ENCODE results near the gene SLC39A13. TPM values are rescaled to one million over a fixed set of nuclear protein-coding genes. Genes with fewer than 3 reads are reported as not detected.

Gene SLC39A13
- total RNA-seq, 4 donors from 2014 or later, result 51.3 to 84.3 (median 66.8) TPM

DNA sequence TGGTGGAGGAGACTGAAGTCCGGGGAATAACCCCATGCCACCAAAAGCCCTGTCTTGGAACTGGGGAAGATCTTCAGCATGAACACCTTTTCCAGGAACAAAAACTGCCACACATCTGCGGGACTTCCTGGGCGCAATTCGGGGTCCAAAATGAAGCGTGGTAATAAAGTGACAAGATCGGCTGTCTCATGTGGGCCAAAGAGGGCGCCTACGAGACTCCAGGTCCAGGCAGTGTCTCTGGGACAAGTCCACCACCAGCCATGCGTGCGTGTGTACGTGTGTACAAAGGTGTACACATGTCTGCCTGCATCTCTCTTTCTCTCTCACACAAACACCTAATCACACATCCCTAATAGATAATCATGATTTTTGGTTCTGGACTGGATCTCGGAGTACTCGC lies 47.0 kb upstream of the SLC39A13 start:
- no peak overlapping the region for H3K27ac ChIP-seq
- no peaks in the 10 kb centered on the region for H3K27me3 ChIP-seq
- 86 to 88% methylated on average over 13 of the region's 13 CpGs for WGBS, 2 donors
- no peak overlapping the region for H3K4me3 ChIP-seq (replicated peaks in 1 of 3)
- intact Hi-C loops (cut with DNase I), result no loop called here
- no peaks in the 10 kb centered on the region for H3K9me3 ChIP-seq
- no peaks in the 10 kb centered on the region for H3K4me1 ChIP-seq
- no peaks in the 10 kb centered on the region for H3K36me3 ChIP-seq
- no peak for DNase-seq
- TF ChIP-seq, protein P1, sequence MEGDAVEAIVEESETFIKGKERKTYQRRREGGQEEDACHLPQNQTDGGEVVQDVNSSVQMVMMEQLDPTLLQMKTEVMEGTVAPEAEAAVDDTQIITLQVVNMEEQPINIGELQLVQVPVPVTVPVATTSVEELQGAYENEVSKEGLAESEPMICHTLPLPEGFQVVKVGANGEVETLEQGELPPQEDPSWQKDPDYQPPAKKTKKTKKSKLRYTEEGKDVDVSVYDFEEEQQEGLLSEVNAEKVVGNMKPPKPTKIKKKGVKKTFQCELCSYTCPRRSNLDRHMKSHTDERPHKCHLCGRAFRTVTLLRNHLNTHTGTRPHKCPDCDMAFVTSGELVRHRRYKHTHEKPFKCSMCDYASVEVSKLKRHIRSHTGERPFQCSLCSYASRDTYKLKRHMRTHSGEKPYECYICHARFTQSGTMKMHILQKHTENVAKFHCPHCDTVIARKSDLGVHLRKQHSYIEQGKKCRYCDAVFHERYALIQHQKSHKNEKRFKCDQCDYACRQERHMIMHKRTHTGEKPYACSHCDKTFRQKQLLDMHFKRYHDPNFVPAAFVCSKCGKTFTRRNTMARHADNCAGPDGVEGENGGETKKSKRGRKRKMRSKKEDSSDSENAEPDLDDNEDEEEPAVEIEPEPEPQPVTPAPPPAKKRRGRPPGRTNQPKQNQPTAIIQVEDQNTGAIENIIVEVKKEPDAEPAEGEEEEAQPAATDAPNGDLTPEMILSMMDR (IDR thresholded peaks at IDR 0.05), result no peak
- TF ChIP-seq POLR2A (IDR thresholded peaks at IDR 0.05), result no peak

DNA sequence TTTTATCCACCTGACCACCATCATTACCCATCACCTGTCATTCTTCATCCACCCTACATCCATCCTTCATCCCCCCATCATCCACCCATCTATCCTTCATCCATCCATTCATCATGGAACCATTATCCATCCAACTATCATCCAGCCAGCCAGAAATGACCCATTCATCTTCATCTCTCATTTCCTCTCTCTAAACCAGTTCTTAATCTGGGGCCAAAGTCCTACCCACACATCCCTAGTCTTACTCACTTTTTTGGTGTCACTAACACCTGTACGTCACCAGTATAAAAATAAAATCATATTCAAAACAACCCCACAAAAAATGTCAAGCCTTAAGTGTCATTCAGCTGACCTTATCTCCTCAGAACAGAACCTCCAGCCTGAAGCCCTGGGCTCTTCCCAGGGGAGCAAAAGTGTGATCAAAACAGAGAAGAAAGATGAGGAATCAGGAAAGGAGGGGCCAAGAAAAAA lies 42.3 kb upstream of the SLC39A13 start:
- intact Hi-C loops (cut with DNase I), result no loop called here
- H3K27me3 ChIP-seq, result no peaks in the 10 kb centered on the region
- no peak overlapping the region for H3K4me3 ChIP-seq (replicated peaks in 1 of 3)
- no peak for DNase-seq
- no peaks in the 10 kb centered on the region for H3K9me3 ChIP-seq
- H3K4me1 ChIP-seq, result no peaks in the 10 kb centered on the region
- no peak overlapping the region for H3K27ac ChIP-seq
- 61 to 80% methylated on average over 1 of the region's 1 CpG for WGBS, 2 donors
- TF ChIP-seq POLR2A (IDR thresholded peaks at IDR 0.05), result no peak
- TF ChIP-seq, protein P1 (IDR thresholded peaks at IDR 0.05), result no peak
- H3K36me3 ChIP-seq, result no peaks in the 10 kb centered on the region

DNA sequence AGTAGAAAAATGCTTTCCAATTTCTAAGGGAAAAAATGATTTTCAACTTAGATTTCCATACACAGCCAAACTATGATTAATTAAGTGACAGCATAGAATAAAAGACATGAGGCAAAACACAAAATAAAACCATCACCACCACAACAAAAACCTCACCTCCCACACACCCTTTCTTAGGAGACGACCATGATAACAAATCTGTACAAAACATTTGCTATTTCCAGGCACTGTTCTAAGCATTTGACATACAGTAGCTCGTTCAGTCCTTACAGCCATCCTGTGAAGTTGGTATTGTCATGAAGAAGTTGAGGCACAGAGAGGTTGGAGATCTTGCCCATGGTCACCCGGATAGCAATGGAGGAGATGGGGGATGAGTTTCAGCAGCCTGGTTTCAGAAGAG lies 38.7 kb upstream of the SLC39A13 start:
- 59 to 68% methylated on average over 3 of the region's 3 CpGs for WGBS, 2 donors
- Histone ChIP-seq H3K36me3 (no peaks in the 10 kb centered on the region), H3K4me3 (replicated peaks in 1 of 3) (no peak overlapping the region), H3K9me3 (no peaks in the 10 kb centered on the region), H3K27ac (no peak overlapping the region), H3K4me1 (peaks cover 0 to 4% of the 10 kb centered on the region in 2 donors), H3K27me3 (no peaks in the 10 kb centered on the region)
- TF ChIP-seq, protein P1 (IDR thresholded peaks at IDR 0.05), result no peak
- TF ChIP-seq POLR2A (IDR thresholded peaks at IDR 0.05), result no peak
- no peak for DNase-seq
- intact Hi-C loops (cut with DNase I), result loop anchor here (5.0 kb wide), 1 partner anchor 83 kb away; no protein-coding TSS in a partner anchor

DNA sequence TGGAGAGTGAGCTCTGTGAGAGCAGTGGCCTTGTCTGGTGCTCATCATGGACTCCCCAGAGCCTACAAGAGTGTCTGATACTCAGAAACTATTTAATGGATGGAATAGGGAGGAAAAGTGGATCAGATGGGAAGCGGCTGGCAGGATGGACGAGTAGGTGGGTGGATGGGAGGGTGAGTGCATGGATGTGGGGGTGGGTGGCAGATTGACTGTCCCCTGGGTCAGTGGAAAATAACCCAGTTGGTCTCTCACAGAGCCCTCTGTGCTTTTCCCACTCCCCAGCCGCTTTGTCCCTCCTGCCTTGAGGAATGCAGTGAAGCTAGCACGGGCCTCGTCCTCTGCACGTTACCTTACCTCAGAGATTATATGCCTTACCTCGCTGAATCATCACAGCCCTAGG lies 36.0 kb upstream of the SLC39A13 start:
- no peaks in the 10 kb centered on the region for H3K9me3 ChIP-seq
- no peak overlapping the region for H3K4me3 ChIP-seq (replicated peaks in 1 of 3)
- no peak for DNase-seq
- no peak overlapping the region for H3K27ac ChIP-seq
- intact Hi-C loops (cut with DNase I), result loop anchor here (5.0 kb wide), 1 partner anchor 80 kb away; no protein-coding TSS in a partner anchor
- WGBS, 2 donors, result 81 to 88% methylated on average over 7 of the region's 7 CpGs
- no peaks in the 10 kb centered on the region for H3K36me3 ChIP-seq
- H3K27me3 ChIP-seq, result no peaks in the 10 kb centered on the region
- TF ChIP-seq, protein P1 (IDR thresholded peaks at IDR 0.05), result no peak
- TF ChIP-seq POLR2A (IDR thresholded peaks at IDR 0.05), result no peak
- H3K4me1 ChIP-seq, result peaks cover 17 to 22% of the 10 kb centered on the region in 2 donors

DNA sequence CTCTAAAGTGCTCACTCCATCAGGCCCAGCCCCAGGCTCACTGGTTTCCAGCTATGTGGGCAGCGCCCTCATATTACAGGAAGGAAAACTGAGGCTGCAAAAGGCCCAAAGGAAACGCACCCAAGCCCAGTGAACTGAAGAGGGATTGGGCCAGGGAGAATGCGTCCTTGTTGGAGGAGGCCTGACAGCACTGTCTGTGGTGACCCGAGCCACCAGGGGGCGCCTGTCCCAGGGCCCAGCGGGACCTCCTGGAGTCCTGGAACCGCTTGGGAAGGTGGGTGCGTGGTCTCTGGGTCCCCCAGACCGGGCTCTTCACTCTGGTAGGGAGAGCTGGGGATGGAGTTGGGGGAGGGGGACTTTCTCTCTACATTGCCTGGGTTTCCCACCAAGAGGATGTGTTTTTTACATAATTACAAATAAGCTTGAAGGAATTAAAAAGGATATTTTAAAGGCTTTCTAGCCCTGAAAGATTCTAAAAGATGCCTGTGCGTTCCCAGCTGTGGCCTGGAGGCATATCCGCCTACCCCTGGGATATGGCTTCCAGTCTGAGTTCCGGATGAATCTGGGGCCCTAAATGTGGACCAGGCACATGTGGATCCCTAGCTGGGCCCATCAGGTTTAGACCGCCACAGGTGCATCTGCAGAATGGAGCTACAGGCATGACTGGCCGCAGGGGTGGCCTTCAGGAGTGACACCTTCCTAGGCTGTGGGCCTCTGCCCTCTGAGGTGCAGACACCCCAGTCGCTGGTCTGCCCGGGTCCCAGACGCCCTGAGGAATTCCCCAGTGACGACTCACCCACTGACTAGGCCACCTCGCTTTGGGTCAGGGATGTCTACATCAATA lies 34.3 kb upstream of the SLC39A13 start:
- DNase-seq, result peak; percentile 83 to 87
- peak overlapping the region in 1 of 3 donors; percentile 11 for H3K27ac ChIP-seq
- no peaks in the 10 kb centered on the region for H3K9me3 ChIP-seq
- 30 to 39% methylated on average over 13 to 14 of the region's 19 CpGs for WGBS, 2 donors
- no peaks in the 10 kb centered on the region for H3K27me3 ChIP-seq
- intact Hi-C loops (cut with DNase I), result loop anchor here (5.0 kb wide), 1 partner anchor 78 kb away; no protein-coding TSS in a partner anchor
- TF ChIP-seq, protein P1 (IDR thresholded peaks at IDR 0.05), result peak; percentile 80 to 97 (median 86)
- no peak for TF ChIP-seq POLR2A (IDR thresholded peaks at IDR 0.05)
- no peak overlapping the region for H3K4me3 ChIP-seq (replicated peaks in 1 of 3)
- peaks cover 19 to 28% of the 10 kb centered on the region in 2 donors for H3K4me1 ChIP-seq
- no peaks in the 10 kb centered on the region for H3K36me3 ChIP-seq

Data from thyroid gland (tissue), 4 donors.